ENCODE measurements around the gene ZNF236. TPM values are rescaled to one million over a fixed set of nuclear protein-coding genes. Genes with fewer than 3 reads are reported as not detected.
"Not testable (repeated sequence)": the region's sequence is repeated elsewhere in the genome, so short reads cannot be mapped to it uniquely, and the experiment has no call there.

ZNF236 gene
- total and polyA plus RNA-seq, 8 donors: 1.8 to 31.7 (median 6.6) TPM

DNA sequence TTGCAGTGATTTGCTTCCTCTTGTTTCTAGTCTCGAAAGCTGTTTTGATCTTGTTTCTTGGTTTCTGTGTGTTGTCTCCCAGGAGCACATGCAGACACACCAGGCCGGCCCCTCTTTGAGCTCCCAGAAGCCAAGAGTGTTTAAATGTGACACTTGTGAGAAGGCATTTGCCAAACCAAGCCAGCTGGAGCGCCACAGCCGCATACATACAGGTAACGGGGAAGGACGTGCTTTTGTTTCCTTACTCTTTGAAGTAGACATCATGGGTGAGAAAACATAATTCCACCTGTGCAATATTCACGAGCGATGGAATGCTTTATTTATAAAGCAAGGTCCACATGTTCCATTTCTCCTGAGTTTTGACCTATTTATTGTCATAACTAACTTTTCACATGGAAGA lies 137.2 kb downstream of the ZNF236 start:
- DNase-seq: no peak
- Histone ChIP-seq H3K27ac (peak overlapping the region; percentile 79 to 88 (median 82)), H3K36me3 (peaks cover 15 to 70% (median 56%) of the 10 kb centered on the region in 4 donors), H3K4me1 (peaks cover 35 to 54% (median 45%) of the 10 kb centered on the region in 4 donors), H3K9me3 (no peaks in the 10 kb centered on the region), H3K27me3 (no peaks in the 10 kb centered on the region), H3K4me3 (no peak overlapping the region)
- TF ChIP-seq POLR2A (IDR thresholded peaks at IDR 0.05) (no peak), CTCF (IDR thresholded peaks at IDR 0.05) (no peak), POLR2AphosphoS5 (IDR thresholded peaks at IDR 0.05) (no peak), EP300 (IDR thresholded peaks at IDR 0.05) (no peak)
- intact Hi-C loops (cut with DNase I; ENCODE audit: low total_unique reads): no loop called here
- 36 to 75% (median 66%) methylated on average over 8 of the region's 8 CpGs for WGBS, 5 donors

DNA sequence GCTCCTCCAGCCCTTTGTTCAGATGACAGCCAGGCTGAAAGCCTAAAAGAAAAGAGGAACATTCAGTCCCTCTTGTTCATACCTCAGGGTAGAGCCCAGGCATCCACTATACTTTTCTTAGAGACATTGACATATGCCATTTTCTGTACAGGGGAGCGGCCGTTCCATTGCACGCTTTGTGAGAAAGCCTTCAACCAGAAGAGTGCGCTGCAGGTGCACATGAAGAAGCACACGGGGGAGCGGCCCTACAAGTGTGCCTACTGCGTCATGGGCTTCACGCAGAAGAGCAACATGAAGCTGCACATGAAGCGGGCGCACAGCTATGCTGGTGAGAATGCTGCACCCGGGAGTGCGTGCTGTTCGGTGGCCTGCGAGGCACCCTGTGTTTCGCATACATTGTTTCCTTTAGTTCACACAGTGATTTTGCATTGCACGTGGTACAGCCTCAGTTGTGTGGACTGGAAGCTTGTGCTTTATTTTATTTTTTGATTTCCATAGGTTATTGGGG lies 138.2 kb downstream of the ZNF236 start:
- H3K4me3 ChIP-seq: no peak overlapping the region
- H3K9me3 ChIP-seq: no peaks in the 10 kb centered on the region
- H3K27me3 ChIP-seq: no peaks in the 10 kb centered on the region
- H3K27ac ChIP-seq: peak overlapping the region in 1 of 5 donors; percentile 88
- intact Hi-C loops (cut with DNase I; ENCODE audit: low total_unique reads): no loop called here
- DNase-seq: no peak
- H3K4me1 ChIP-seq: peaks cover 37 to 49% (median 38%) of the 10 kb centered on the region in 4 donors
- no peak for TF ChIP-seq CTCF (IDR thresholded peaks at IDR 0.05)
- no peak for TF ChIP-seq POLR2A (IDR thresholded peaks at IDR 0.05)
- TF ChIP-seq POLR2AphosphoS5 (IDR thresholded peaks at IDR 0.05): no peak
- no peak for TF ChIP-seq EP300 (IDR thresholded peaks at IDR 0.05)
- WGBS, 5 donors: 90 to 95% (median 94%) methylated on average over 16 of the region's 16 CpGs
- peaks cover 15 to 71% (median 56%) of the 10 kb centered on the region in 4 donors for H3K36me3 ChIP-seq

DNA sequence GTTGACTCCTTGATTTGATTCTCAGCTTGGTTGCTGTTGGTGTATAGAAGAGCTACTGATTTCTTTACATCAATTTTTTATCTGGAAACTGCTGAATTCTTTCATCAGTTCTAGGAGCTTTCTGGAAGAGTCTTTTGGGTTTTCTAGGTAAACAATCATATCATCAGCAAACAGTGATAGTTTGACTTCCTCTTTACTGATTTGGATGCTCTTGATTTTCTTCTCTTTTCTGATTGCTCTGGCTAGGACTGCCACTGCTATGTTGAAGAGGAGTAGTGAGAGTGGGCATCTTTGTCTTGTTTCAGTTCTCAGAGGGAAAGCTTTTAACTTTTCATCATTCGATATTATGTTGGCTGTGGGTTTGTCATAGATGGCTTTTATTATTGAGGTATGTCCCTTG lies 140.5 kb downstream of the ZNF236 start:
- 94 to 100% (median 98%) methylated on average over 1 of the region's 1 CpG for WGBS, 5 donors
- intact Hi-C loops (cut with DNase I; ENCODE audit: low total_unique reads): no loop called here
- Histone ChIP-seq H3K27me3 (no peaks in the 10 kb centered on the region), H3K36me3 (peaks cover 15 to 60% (median 37%) of the 10 kb centered on the region in 4 donors), H3K9me3 (no peaks in the 10 kb centered on the region), H3K4me1 (peaks cover 25 to 40% (median 29%) of the 10 kb centered on the region in 4 donors), H3K4me3 (no peak overlapping the region), H3K27ac (no peak overlapping the region)
- no peak for DNase-seq
- TF ChIP-seq POLR2A (IDR thresholded peaks at IDR 0.05) (no peak), POLR2AphosphoS5 (IDR thresholded peaks at IDR 0.05) (no peak), CTCF (IDR thresholded peaks at IDR 0.05) (no peak)

DNA sequence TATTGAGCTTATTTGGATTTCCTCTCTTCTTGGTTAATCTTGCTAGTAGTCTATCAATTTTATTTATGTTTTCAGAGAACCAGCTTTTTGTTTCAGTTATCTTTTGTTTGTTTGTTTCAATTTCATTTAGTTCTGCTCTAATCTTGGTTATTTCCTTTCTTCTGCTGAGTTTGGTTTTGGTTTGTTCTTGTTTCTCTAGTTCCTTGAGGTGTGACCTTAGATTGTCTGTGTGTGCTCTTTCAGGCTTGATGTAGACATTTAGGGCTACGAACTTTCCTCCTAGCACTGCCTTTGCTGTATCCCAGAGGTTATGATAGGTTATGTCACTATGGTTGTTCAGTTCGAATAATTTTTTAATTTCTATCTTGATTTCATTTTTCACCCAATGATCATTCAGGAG lies 141.6 kb downstream of the ZNF236 start:
- no peaks in the 10 kb centered on the region for H3K27me3 ChIP-seq
- no peak overlapping the region for H3K4me3 ChIP-seq
- TF ChIP-seq POLR2AphosphoS5 (IDR thresholded peaks at IDR 0.05): no peak
- TF ChIP-seq CTCF (IDR thresholded peaks at IDR 0.05): no peak
- no peak for TF ChIP-seq EP300 (IDR thresholded peaks at IDR 0.05)
- TF ChIP-seq POLR2A (IDR thresholded peaks at IDR 0.05): no peak
- 28 to 83% (median 53%) methylated on average over 2 of the region's 2 CpGs for WGBS, 5 donors
- DNase-seq: no peak
- H3K36me3 ChIP-seq: peaks cover 22 to 60% (median 36%) of the 10 kb centered on the region in 4 donors
- peak overlapping the region in 1 of 5 donors; percentile 28 for H3K27ac ChIP-seq
- intact Hi-C loops (cut with DNase I; ENCODE audit: low total_unique reads): no loop called here
- H3K4me1 ChIP-seq: peaks cover 15 to 31% (median 20%) of the 10 kb centered on the region in 4 donors
- H3K9me3 ChIP-seq: no peaks in the 10 kb centered on the region

GRCh38 chr18:76965555-76966151 lies 143.3 kb downstream of the ZNF236 start:
- Histone ChIP-seq H3K27ac (peak overlapping the region in 1 of 5 donors; percentile 14), H3K4me1 (peaks cover 10 to 31% (median 15%) of the 10 kb centered on the region in 4 donors), H3K36me3 (peaks cover 15 to 49% (median 25%) of the 10 kb centered on the region in 4 donors)
- H3K27me3 ChIP-seq; DNase-seq; H3K9me3 ChIP-seq; intact Hi-C loops (cut with DNase I; ENCODE audit: low total_unique reads); H3K4me3 ChIP-seq: not testable (repeated sequence)
- WGBS, 5 donors: 76 to 93% (median 83%) methylated on average over 11 of the region's 11 CpGs

- H3K27ac ChIP-seq; H3K27me3 ChIP-seq; H3K4me3 ChIP-seq; H3K9me3 ChIP-seq; intact Hi-C loops (cut with DNase I; ENCODE audit: low total_unique reads); DNase-seq: not testable (repeated sequence)
- peaks cover 9 to 33% (median 12%) of the 10 kb centered on the region in 4 donors for H3K36me3 ChIP-seq
- peaks cover 10 to 31% (median 15%) of the 10 kb centered on the region in 4 donors for H3K4me1 ChIP-seq
Measured at GRCh38 chr18:76967299-76967698, 144.9 kb downstream of the ZNF236 start.

Measured in stomach (tissue), 9 donors.